Measurements from ENCODE around the gene XPOT.

The XPOT gene

GRCh38 chr12:64494998-64495729, 91.0 kb downstream of the XPOT start:
- no peak for TF ChIP-seq CTCF (IDR thresholded peaks at IDR 0.05; ENCODE audit: insufficient read depth, low read depth, low read length, missing control alignments)
- H3K4me3 ChIP-seq (ENCODE audit: low read length), result no peak overlapping the region
- no peak for DNase-seq (ENCODE audit: low read depth)

DNA sequence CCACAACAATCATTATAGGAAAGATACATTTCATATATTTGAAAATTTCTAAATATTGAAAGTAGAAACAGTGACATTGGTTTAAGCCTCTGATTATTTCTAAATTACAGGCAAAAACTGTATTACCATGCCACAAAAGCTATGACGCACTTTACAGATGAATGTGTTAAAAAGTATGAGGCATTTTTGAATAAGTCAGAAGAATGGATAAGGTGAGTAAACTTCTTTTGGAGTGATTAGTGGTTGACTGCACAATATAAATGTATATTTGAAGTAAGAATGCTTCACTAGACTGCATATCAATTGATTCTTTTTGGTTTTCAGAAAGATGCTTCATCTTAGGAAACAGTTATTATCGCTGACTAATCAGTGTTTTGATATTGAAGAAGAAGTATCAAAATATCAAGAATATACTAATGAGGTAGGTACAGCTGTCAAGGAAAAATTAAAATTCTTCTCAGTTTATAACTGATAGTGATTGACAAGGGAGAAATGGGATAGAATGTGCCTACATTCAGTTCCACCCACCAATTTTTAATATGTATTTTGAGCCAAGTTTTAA, 92.7 kb downstream of the XPOT start:
- no peak for DNase-seq (ENCODE audit: low read depth)
- H3K4me3 ChIP-seq (ENCODE audit: low read length), result no peak overlapping the region
- TF ChIP-seq CTCF (IDR thresholded peaks at IDR 0.05; ENCODE audit: insufficient read depth, low read depth, low read length, missing control alignments), result no peak

DNA sequence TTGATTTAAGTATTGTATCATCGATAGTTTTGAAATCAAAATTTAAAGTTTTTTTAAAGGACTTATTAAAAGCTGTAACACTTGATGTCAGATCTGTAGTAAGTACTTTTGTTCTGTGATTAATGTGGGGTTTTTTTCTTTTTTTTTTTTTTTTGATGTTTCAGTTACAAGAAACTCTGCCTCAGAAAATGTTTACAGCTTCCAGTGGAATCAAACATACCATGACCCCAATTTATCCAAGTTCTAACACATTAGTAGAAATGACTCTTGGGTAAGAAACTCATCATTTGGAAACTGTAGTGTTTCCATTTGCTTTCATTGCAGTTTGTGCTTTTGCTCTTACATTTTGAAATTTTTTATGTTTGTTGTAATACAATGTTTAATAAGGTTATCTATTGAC, 93.3 kb downstream of the XPOT start:
- TF ChIP-seq CTCF (IDR thresholded peaks at IDR 0.05; ENCODE audit: insufficient read depth, low read depth, low read length, missing control alignments), result no peak
- no peak for DNase-seq (ENCODE audit: low read depth)
- no peak overlapping the region for H3K4me3 ChIP-seq (ENCODE audit: low read length)

DNA sequence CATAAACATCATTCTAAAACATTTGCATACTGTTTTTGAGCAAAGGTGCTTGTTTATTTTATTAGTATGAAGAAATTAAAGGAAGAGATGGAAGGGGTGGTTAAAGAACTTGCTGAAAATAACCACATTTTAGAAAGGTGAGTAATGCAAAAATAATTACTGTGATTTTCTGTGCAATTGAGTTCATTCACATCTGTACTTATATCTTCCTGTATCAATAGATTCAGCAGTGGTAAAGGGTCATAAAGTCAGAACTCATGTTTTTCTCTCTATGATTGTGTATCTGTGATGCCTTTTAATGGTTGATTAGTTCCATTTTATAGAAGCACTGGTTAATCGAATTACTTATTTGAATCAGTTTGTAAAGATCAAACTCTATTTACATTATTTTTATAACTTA, 93.7 kb downstream of the XPOT start:
- no peak overlapping the region for H3K4me3 ChIP-seq (ENCODE audit: low read length)
- no peak for DNase-seq (ENCODE audit: low read depth)
- TF ChIP-seq CTCF (IDR thresholded peaks at IDR 0.05; ENCODE audit: insufficient read depth, low read depth, low read length, missing control alignments), result no peak

- H3K4me3 ChIP-seq (ENCODE audit: low read length), result no peak overlapping the region
- no peak for DNase-seq (ENCODE audit: low read depth)
- TF ChIP-seq CTCF (IDR thresholded peaks at IDR 0.05; ENCODE audit: insufficient read depth, low read depth, low read length, missing control alignments), result no peak
Observed at GRCh38 chr12:64500394-64500793, 96.2 kb downstream of the XPOT start.
